GM20431 (cell line): ENCODE measurements around the gene FN1.

Experiments used
- in situ Hi-C: fragments of 300-500 bp; cut with MseI, MboI; formaldehyde crosslinking; loops from one replicate; pipeline ENCODE4 v1.15.0; 2020; ENCODE audit warnings: low sequenced_read_pairs; ENCODE audit not compliant: unreplicated experiment

Gene FN1

DNA sequence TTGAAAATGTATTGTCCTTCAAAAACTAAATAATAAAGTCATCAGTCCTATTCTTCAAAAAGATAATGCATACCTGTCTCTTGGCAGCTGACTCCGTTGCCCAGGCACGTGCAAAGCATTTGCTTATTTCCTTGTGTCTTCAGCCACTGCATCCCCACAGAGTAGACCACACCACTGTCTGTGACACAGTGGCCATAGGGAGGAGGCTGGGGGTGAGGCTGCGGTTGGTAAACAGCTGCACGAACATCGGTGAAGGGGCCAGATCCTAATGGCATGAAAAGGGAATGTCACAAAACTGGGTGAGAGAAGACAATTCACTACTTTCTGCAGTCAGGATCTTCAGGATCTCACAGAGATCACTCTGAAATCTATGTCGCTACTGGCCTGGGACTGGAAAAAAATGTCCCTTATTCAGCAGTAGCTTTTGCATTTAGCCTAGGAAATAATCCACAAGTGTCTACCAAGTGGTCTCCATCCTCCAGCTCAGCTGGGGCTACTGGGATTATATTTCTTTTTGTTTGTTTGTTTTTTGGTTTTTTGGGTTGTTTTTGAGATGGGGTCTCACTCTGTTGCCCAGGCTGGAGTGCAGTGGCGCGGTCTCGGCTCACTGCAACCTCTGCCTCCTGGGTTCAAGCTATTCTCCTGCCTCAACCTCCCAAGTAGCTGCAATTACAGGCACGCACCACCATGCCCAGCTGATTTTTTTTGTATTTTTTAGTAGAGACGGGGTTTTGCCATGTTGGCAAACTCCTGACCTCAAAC lies 10.7 kb downstream of the FN1 start:
- in situ Hi-C loops, result no loop called here

DNA sequence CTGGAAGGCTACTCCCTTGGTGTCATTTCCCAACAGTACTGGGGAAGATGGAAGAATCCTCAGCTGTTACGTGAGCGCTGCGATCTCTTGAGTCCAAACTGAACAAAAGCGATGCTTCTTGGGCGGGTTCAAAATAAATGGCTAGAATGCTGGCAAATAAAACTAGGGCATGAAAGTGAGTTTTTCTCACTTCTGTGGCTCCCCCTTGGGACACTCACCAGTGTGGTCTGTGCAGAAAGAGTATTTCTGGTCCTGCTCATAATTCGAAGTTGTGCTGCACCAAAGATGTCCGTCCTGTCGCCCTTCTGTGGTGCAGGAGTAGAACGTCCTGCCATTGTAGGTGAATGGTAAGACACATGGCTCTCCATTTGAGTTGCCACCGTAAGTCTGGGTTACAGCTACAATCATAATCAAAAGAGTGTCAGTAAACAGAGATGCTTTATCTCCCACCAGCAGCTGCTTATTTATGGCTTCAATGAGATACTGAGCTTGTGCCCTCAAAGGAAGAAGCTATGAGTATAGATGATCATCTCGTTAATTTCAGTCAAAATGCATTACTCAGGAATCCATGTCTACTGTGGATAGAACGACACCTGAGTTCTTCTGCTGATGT lies 11.8 kb downstream of the FN1 start:
- in situ Hi-C loops, result no loop called here

DNA sequence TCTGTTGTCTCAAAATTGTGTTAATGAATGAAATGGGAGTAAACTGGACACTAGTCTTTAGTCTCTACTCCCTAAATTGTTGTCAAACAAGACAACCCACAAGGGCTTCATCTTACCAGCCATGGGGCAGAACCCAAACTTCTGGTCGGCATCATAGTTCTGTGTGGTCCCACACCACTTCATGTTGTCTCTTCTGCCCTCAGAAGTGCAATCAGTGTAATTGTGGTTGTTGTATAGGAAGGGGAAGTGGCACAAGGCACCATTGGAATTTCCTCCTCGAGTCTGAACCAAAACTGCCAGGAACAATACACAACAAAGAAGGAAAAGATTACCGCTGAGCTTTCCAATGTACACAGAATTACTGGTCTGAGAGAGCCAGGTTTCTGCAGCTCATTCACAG lies 12.6 kb downstream of the FN1 start:
- in situ Hi-C loops, result no loop called here

DNA sequence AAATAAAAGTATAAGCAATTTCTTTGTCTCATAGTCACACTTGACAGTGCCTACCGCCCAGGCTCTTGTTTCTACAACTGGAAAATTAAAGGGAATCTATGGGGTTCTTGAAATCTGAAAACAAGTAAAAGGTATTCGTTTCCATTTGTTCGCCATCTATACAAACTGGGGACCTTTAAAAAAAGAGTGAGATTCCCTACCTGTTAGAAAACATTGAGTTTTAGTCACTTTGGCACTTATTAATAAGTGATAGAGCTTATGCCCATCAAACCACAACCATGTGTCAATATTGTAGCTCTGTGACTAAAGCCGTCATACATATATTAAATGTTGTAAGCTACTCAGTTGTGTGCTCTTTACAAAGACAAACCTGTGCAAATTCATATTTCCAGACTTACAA lies 13.2 kb downstream of the FN1 start:
- in situ Hi-C loops, result no loop called here

DNA sequence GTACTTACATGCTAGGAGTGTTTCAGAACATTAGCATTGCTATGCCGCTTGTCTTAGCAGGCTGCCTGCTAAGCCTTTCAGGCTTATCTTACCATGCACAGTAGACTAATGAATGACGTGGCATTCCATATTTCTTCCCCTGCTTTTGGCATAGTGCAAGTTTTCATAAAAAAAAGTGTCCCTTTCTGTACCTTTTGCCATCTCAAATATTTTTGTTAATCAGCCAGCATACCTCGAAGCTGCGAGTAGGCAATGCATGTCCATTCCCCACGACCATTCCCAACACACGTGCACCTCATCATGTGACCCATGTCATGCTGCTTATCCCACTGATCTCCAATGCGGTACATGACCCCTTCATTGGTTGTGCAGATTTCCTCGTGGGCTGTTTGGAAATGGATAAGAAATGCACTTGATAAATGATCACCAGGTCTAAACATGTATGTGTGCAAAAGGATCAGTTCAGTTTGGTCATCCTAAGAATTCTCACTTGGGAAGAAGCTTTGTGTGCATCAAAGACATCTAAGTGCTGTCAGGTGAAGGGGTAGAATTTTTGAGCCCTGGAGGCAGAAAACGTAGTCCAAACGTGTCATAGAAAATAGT lies 13.9 kb downstream of the FN1 start:
- in situ Hi-C loops, result no loop called here

DNA sequence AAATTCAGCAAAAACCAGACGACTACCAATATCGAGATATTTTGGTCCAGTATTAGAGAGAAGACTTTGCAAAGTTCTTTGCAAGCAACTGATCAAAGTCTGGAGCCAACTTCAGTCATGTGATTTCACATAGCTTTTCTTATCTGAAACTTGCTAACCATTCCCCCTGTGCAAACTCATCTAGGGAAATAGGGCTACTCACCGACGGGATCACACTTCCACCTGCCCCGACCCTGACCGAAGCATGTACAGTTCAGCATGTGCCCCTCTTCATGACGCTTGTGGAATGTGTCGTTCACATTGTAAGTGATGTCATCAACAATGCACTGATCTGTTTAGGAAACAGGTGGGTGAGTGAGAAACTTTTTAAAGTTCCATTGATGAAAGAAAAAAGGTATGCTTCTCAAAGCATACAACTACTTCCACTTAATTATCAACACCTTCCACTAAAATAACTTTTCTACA lies 15.4 kb downstream of the FN1 start:
- in situ Hi-C loops, result no loop called here

DNA sequence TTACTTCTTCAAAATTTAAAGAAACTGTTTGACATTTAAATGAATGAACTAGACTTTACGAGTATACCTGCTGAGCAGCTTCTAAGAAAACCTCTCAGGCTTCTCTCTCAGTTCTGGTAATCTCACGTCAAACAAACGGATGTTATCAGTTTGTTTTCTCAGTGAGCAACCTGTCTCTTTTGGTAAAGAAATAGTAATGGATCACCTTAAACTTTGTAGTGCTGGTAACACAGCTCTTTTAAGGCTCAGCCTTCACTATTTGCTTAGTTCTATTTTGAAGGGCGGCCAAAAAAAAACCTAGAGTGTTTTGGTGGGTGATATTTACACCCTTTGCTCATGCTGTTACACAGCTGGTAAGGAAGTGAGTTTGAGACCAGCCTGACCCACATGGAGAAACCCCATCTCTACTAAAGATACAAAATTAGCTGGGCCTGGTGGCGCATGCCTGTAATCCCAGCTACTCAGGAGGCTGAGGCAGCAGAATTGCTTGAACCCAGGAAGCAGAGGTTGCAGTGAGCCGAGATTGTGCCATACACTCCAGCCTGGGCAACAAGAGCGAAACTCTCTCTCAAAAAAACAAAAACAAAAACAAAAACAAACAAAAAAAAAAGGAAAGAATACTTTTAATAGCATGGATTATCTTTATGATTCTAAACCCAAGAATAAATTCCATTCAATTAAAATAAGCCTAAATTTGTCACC lies 15.9 kb downstream of the FN1 start:
- in situ Hi-C loops, result no loop called here

DNA sequence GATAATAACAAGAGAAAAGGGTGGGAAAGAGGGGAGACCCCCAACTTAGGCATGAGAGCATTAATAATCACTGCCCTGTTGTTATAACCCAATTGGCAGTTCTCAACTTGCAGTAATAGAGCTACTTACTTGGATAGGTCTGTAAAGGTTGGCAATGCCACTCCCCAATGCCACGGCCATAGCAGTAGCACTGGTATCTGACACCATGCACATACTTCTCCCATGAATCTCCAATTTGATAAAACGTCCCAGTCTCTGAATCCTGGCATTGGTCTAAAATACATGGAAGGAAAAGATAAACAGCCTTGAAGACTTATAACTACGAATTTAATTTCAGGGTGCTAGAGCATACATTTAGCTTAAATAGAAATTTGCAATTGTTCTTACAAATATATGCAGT lies 16.8 kb downstream of the FN1 start:
- in situ Hi-C loops, result no loop called here

DNA sequence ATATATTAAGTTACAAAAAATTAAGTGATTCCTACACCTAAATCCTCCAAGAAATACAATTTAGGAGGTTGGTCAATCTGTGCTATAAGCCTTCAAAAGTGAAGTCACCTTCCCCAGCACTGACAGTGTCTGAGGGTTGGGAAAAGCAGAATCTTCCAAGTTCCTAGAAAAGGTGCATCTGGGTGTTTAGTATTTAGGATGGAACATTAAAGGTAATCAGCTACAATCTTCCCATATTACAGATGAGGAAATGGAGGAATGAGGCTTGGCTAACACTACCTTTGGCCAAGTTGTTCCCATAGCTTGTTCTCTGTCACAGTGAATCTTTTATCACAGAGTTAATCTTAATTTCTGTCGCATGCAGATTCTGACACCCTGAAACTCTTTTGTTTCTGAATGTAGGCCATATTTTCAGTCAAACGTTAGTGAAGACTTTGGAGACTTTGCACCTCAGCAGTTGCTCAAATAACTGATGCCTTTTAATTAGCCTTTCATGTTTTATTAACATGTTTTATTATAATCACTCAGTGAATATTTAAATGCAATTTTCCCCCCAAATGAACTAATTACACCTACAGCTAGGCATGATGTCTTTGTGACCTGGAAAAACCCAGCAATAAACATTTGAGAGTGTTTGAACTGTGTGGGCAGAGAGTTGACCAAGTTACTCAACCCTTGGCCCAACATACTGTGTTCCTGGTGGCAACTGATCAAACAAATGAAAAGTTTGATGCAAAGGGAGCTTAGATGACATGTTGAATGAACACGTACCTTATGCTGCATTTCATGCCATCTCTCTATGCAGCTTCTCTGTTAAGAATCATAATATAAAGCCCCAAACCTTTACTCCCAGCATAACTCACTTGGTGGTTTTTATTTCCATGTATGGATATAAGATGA lies 17.6 kb downstream of the FN1 start:
- in situ Hi-C loops, result no loop called here

DNA sequence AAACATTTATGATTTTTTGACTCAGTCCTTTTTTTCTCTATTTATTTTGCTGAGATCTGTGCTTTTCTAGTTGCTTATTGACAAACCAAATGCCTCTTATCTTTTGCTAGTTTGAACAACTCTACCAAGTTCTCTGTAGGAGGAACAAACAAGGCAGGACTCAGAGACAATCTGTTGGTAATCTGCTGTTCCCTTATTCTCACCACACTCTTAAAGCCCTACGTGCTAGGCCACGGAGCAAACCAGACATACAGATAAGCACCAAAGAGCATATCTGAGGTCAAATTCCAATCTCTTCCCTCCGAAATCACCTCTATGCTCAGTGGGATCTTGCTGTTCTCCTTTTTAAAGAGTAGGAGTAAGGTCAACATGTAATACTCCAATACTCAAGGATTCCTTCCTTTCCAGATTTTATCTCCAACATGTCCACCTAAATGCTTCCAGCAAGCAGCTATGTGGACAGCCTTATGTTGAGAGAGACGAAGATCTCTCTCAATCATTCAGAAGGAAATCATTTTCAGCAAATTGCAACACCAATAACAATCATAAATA lies 18.4 kb downstream of the FN1 start:
- in situ Hi-C loops, result no loop called here

DNA sequence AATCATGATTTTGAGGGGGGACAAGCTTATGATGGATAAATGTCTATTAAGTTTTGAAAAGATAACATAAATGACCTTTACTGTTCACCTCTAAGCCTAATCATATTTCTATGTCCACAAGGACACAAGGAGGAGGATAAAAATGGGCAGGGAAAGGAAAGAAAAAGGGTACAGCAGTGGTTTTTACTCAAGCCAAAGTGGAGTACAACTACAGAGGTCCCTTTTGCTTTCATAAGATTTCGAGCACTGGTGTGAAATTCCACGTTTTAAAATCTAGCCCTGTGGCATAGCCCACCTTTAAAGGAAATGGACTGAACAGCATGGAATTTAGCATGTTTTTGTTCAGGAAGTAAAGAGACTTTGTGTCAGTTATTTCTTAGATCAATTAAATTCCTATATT lies 19.2 kb downstream of the FN1 start:
- in situ Hi-C loops, result no loop called here

DNA sequence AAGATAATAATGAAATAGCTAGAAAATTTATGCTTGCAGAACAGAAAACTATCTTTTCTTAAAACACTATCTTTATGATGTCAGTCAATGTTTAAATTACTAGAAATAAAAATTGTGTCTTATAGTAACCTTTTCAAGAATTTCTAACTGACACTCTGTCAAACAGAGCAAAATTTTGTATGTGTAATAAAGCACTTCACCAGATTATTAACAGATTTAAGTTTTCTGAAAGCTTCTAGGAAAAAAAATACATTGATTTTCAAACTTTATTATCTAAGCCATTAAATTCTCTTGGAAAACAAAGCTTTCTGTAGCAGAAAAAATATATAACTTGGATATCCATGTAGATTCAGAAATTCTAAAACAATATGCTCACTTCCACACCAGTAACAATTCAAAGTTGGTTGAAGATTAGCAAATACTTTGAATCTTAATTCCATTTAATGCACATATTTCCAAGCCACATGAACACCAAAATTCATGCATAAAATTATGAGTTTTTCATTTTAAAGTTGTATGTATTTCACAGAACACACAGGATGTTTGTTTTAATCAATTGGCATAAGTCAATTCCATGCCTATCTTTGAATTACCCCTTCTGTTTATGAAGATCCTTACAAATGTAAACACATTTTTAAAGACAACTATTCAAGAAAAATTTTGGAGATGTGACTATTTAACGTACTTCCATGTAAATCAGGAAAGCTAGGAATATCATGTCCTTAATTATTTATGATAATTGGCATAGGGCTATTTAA lies 19.9 kb downstream of the FN1 start:
- in situ Hi-C loops, result no loop called here

DNA sequence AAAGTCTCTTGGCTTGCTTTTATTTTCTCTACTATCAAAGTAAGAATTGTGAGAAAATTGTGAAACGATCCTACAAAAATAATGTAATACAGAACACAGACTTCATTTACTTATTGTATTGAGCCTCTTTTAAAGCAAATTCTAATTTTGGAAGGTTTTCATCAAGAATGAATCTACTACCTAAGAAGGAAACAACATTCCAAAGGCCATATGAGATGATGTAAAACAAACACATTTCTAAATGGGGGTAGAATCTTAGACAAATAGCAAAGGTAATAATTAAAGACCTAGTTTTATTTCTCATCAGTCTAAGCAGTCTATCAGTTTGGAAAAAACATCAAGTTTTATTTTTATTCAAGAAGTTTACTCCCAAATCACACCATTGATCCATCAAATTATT lies 20.6 kb downstream of the FN1 start:
- in situ Hi-C loops, result no loop called here

DNA sequence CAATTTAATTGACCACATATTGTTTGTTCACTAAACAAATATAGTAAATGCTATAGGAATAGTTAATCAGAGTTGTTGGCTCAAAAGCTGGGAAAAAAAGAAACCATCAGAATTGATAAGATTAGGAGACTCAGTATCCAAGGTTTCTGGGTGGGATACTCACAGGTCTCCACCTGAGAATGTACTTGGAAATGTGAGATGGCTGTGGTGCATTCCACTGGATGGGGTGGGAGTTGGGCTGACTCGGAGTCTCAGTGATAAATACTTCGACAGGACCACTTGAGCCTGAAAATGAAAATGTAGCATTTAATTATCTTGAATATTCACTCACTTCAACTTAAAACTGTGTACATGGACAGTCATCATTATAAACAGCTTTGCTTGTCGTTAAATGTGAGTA lies 21.2 kb downstream of the FN1 start:
- in situ Hi-C loops, result no loop called here

DNA sequence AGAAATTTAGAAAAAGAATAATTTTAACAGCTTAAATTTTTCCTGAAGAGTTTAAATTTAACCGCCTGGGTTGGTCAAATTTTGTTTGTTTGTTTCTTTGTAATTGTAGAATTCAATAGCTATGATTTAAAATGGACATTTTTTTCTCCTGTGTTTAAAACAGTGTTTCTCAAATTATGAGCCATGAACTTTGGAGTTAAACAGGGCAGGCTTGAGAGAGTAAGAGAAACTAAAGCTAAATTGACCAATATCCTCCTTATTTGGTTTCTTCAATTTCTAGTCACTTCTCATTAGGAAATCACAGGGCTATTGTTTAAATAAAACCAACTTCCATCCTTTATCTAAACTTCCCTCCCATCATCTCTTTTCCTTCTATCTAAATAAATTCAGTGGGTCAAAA lies 21.9 kb downstream of the FN1 start:
- in situ Hi-C loops, result no loop called here

DNA sequence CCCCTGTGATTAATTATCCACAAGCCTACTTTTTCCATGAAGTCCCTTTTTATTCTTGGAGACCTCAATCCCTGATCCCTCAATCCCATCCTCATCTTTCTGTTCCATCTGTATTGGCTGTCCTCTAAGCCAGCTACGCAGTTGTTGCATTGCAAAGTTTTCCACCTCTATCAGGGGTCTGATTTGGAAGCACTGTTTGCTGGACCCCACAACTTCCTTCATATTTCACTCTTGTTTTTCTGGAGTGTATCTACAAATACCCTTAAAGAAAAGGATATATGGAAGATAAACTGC lies 22.4 kb downstream of the FN1 start:
- in situ Hi-C loops, result no loop called here

DNA sequence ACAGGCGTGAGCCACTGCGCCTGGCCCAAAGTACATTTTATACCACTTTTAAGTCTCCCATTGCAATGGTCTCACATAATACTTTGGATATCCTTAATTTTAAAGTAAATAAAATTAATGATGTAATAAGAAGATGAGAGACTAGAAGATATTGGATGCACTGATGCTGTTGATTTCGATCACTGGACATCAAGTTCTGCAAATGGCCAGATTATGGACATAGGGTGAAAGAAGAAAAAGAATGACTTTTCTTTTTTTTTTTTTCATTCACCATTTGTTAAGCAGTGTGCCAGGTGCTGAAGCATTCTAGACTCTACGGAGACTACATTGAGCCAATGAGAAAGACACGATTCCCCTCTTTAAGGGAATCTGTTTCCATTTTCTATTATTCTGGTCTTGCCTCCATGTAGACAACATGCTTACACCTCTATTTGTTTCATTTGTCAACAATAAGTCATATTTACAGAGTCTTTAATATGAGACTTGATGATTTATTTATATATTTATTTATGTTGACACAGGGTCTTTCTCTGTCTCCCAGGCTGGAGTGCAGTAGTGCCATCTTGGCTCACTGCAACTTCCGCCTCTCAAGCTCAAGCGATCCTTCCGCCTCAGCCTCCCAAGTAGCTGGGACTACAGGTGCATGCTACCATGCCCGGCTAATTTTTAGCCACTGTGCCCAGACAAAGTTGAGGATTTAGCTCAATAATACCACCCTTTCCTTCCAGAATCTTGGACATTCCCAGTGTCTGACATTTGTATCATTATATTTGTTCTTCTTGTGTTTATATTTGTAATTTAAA lies 23.7 kb downstream of the FN1 start:
- in situ Hi-C loops, result no loop called here

DNA sequence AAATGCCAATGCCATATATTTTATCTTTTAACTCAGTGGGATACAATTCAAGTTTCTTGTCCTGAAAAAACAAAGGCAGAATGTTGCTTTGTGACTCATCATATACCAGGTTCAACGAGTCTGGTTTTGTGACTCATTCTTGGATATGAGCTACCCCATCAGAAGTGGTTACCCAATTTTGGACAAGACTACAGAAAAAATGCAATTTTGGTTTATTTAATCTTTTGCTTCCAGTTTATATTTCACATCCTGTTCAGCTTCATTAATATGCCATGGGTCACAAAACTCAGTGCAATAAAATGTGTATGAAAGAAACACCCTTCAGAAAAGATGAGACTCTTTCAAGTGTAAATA lies 25.0 kb downstream of the FN1 start:
- in situ Hi-C loops, result no loop called here
